Activated CD4-positive, alpha-beta T cell treated with anti-CD3 and anti-CD28 coated beads for 1 hour (primary cell): ENCODE data around the gene SLC23A2.
"Not testable (repeated sequence)": the region's sequence is repeated elsewhere in the genome, so short reads cannot be mapped to it uniquely, and the experiment has no call there.

ENCODE experiments used
- DNase-seq: peaks from one replicate; pipeline ENCODE4 v3.0.0-alpha.2; 2020

SLC23A2 gene

DNA sequence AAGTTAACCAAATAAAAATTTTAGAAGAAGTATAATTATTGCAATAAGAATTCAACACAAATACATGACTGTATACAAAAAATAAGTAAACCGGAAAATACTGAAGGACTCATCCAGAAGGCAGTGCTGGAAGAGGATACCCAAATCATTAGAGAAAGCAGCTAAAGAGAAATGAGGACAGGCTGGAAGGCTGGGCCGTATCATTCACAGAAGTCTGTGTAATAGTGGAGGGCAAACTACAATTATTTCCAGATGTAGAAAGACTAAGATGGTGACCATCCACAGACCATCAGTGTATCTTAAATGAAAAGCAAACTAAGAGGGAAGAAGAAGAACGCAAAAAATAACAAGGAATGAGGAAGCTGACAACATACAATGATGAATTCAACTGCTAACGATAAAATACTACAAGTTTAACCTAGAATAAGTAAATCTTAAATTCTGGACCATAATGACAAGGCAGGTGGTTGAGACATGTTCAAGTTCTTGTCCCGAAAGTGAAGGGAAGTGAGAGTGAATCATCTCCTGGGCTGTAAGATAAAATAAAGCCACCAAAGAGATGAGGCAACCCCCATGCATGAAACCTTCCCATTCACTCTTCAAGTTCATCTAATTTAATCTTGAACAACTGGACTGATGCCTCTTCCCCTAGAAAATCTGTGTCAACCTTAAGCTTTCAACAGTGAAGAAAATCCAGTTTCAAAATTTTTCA lies 71.5 kb downstream of the SLC23A2 start:
- no peak for DNase-seq

DNA sequence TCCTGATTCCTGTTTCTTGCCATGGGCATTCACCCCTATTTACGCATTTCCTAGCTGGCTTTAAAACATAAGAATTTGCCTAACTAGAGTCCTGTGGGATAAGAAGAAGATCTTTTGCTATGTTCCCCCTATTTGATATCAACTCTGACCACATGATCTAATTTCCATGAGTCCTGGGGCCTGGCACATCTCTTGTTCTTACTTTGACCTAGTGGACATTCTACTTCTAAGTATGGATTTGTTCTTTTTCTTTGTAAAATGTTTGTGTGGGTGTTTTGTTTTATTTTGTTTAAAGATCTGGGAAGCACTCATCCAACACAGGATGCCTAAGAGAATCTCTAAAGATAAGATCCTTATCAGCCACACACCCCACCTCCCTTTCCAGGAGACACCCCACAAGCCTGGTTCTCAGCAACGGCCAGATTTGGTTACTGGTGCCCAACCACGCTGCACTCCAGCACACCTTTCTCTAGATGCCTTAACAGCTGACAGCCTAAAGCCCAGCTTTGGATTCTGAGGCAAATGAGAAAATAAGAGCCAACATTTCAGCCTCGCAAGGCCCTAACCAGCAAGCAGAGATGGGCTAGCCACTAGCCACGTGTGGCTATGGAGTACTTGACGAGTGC lies 74.7 kb downstream of the SLC23A2 start:
- no peak for DNase-seq

DNA sequence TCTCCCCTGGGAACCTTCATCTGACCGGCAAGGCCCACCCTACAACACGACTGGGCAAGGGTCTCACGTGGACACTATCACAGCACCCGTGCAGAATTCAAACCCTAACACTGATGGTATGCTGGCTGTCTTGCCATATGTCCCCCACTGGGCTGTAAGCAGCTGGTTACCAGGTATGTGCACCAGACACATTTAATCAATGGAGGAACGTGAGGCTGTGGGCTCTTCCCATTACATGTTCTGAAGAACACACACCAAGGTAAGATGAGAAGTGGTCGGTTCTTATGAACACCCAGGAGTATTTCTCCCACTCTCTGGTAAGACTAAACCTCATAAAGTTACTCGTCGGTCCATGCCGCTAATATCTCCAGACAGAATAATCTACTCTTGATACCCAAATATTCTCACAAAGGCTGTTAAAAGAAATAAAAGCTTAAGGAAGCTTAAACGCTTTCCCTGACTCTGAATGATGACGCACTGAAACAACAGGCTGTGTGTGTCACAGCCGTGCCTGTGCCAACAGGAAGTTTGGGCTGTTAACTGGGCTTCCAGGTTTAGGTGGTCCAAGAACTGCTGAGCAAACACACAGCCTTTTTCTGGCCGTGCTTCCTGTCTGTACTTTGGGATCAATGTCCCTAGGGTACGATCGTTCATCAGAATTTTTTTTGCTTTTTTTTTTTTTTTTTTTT lies 75.3 kb downstream of the SLC23A2 start:
- DNase-seq = no peak

DNA sequence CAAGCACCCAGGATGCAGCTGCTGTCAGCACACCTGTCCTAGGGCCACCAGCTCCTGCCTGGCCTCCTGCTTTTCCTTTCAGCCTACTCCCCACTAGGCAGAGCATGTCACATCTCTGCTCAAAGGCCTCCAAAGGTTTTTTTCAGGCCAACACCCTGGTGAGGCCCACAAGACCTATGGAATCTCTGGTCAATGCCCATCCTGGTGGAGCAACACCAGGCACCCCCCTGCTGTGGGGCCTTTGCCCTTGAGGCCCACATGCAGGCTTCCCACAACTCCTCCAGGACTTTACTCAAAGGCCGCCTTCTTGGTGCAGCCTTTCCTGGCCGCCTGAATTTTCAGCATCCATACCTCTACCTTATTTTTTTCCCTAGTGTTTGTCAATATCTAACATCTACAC lies 76.9 kb downstream of the SLC23A2 start:
- no peak for DNase-seq

DNA sequence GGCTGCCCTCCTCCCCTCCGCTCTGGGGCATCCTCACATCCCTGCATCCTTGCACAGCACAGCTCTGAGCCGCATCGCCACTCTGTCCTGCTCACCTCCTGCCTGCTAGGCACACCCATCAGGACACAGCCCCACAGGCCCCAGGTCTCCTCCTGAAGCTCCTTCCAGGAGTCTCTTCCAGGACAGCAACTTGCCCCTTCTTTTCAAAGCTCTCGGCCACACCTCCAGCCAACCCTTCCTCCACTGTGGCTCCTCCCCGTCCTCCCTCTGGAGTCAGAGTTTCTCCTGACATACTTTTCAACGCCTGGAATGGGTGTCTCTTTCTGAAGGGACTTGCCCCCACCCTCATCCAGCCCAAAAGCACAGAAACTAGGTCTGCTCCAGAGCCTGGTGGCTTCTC lies 77.3 kb downstream of the SLC23A2 start:
- DNase-seq = no peak

DNA sequence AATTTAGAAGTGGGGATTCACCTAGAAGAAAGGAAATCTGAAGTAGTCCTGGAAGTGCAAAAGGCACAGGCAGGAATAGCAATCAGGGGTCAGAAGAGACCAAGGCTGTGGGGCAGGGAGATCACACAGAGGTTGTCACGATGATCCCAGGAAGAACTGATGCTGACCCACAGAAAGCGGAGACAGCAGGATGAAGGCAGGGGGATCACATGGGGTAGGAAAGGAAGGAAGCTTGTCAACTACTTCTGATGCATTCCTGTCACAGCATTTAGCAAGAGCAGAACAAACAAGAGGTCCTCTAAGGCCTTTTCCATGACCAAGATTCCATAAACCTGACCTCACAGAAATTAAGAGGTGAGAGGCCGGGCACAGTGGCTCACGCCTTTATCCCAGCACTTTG lies 79.1 kb downstream of the SLC23A2 start:
- DNase-seq = no peak

DNA sequence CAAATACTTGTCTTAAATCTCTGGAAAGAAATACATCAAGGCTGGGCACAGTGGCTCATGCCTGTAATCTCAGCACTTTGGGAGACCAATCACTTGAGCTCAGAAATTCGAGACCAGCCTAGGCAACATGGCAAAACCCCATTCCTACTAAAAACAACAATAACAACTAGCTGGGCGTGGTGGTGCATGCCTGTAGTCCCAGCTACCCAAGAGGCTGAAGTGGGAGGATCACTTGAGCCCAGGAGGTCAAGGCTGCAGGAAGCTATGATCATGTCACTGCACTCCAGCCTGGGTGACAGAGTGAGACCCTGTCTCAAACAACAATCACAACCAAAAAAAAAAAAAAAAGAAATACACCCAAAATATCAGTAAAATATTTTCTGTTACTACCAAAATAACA lies 80.0 kb downstream of the SLC23A2 start:
- DNase-seq = not testable (repeated sequence)

DNA sequence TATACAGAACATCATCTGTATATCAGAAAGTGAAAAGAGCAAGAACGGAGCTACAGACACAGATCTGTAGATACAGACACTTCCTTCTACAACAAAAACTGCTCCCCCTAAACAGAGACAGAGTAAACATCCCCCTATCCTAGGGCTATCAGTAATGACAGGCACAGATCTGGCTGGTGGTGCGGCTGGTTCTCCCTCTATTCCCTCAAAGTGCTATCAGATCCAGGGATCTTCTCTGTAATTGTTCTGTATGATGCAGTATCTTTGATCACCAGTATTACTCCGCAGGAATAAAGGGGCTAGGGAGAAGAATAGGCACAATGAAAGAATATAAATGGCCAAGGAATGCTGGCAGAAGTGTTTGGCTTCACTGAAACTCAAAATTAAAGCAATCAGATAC lies 80.7 kb downstream of the SLC23A2 start:
- DNase-seq = no peak

DNA sequence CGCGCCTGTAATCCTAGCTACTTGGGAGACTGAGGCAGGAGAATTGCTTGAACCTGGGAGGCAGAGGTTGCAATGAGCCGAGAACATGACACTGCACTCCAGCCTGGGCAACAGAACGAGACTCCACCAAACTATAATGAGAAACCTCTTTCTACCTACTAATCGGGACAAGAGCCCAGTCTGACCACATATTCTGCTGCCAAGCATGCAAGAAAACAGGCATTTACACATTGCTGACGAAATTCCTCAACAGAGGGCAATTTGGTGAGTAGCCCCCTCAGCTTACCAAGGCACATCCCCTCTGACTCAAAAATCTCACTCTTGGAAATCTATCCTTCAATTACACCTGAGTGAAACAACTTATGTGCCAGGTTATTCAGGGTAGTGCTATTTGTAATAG lies 81.2 kb downstream of the SLC23A2 start:
- DNase-seq = no peak

DNA sequence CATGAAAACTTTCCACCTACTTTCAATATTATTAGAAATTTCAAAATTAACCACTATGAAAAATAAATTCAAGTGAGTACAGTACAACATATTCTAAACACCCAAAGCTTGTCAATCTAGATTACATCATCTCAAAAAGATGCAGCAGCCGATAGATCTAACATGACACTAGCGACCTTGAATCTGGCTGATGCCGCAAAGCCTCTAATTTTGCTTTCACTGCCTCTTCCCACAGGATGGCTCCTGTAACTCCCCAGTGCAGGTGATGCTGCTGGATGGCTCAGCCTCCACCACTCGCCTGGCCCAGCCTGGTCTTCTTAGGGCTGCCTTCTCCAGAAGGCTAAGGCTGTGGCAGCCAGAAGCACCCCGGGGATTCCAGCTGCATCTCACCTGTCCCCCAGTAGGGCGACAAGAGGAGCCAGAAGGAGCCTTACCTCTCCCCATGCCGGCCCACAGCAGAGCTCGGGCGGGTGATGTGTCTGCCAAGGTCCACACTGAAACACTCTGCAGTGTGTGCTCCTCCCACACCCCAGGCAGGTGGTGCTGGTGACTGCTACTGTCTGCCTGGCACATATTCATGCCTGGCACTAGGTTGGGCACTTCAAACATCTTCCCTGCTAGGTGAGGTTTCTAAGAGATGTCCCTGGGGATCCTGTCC lies 82.1 kb downstream of the SLC23A2 start:
- DNase-seq = no peak

DNA sequence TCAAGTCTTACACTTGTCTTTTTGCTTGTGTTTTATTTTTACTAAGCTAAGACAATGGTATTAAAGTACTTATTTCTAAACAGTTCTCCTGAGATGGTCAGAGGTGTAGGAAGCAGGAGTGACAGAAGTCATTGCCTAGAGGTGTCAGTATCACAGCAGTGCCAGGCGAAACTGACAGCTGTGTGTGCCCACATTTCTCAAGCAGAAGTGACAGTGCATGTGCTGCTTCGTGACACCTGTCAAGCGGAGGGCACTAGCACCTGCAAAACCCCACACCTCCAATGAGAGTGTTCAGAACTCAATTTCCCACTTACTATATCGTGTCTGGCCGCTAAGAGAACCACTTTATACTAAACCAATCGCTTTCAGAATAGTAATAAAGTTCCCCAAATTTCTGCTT lies 82.8 kb downstream of the SLC23A2 start:
- DNase-seq = no peak

DNA sequence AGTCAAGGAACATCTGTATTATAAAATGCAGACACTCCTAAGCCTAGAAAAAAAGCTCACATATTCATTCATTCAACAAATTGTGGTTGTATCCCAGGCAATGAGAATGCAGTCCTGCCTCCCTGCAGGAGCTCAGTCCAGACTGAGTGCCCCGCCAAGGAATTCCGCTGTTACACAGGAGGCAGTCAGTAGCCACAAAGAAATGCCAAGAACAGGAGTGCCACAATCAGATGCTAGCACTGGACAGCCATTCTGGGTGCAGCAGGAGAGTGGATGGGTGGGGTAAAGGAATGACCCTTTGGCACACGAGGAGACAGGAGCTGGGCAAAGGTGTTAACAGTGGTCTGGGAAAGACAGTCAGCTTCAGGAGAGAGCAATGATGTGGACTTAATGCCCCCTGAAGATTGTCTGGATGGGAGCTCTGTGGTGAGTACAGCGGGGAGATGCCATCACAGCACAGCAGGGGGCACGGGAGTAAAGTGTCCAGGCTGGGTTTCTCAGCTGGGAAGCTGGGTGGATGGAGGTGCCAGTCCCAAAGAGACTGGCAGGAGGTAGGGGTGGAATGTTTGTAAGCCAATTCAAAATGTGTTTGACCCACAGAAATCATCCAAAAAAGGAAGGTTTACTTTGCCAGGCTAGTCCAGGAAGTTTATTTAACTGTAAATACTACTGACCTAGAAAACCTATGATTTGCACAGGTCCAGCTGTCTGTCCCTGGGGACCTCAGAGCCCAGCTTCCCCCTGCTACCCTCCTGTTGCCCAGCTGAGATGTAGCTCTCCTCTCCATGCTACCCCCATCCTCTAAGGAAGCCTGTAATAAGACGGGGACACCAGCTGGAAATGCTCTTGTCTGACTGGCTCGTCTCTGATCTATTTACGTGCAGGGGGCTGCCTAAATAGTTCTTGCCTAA lies 84.1 kb downstream of the SLC23A2 start:
- DNase-seq = no peak

DNA sequence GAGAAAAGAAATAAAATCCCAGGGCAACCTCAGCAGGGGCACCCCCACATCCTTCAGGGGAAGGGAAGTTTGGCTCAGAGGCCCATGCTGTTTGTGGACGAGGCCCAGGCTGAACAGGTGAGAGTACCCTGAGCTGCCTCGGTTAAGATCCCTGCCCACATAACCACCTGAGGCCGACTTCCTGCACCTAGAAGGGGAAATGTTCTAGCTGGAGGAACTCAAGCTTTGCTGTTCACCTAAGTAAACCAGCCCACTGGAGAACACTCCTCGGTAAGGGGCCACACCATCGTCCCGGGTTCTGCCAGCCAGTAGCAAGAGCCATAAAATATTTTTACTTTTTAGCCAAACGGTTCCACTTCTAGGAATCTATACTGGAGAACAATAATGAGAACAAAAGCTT lies 88.2 kb downstream of the SLC23A2 start:
- no peak for DNase-seq

DNA sequence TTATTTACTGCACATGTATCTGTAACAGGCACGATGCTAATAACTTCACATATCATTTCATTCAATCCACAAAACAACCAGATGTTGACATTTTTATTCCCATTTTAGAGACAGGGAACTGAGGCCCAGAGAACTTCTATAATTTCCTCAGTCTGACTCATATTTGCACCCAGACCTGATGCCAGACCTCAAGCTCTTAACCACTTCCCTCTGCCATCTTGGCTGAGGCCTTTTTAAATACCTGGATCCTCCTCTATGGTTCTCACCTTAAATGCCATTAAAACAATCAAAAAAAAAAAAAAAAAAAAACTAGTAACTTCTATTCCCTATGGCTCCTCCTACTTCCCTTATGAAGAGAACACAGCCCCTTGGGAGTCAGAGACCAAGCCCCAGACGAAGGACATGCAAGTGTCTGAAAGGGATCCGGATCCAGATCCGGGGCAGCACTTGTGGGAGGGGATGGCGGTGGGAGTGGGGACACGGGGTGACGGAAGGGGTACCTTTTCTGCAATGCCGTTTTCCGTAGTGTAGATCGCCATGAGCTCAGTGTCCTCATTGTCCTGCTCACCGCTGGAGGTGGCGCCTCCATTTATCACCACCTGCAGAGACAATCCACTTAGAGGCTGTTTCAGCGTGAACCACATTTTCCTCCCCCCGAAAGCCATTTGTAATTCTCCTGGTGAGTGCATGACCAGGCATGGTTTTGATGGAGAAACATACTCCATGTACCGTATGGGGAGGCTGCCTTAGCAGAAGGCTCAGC lies 88.7 kb downstream of the SLC23A2 start:
- no peak for DNase-seq

DNA sequence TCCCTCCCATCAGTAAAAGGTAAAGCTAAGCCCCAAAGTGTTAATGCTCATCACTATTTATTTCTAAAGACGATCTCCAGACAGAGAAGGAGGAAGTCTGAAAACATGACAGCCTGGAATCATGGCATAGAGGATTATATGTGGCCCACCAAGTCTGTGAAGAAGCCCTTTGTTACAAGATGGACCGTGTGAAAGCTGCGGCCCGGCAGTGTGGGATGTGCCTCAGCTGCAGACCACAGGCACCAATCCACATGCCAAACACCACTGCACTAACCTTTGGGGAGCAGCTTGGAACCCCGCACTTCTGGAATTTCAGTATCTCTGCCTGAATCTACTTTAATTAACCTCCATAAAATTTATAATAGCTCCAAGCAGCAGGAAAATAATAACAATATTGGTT lies 90.4 kb downstream of the SLC23A2 start:
- no peak for DNase-seq

DNA sequence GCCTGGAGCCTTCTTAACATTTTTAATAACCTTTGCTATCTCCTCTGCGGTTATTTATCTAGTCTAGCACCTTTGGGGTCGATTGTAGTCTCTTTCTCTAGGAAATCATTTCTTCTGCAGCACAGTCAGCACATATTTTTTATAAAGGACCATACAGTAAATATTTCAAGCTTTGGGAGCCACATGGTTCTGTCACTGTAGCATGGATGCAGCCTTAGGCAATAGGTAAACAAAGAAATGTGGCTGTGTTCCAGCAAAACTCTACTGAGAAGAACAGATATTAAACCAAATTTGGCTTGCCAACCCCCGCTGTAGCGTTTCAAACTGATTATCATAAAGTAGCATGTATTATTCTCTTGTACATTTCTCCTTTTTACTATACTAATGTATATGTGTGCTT lies 95.7 kb downstream of the SLC23A2 start:
- DNase-seq = no peak

DNA sequence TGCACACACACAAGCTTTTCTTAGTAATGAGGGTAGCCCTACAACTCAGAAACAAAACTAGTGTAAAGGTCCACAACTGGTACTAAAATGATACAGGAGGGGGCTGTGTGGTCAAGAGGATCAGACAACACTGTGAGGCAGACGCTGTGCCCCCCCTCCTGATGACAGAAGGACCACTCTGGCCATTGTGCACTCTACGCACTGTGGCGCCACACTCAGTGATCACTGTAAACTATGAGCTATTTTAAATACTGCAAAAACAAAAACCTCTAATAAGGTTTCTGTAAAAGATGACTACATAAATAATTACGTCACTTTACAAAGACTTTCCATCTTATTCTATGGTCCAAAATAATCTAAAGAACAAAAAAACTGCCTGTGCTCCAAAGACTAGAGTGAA lies 96.1 kb downstream of the SLC23A2 start:
- DNase-seq = no peak

DNA sequence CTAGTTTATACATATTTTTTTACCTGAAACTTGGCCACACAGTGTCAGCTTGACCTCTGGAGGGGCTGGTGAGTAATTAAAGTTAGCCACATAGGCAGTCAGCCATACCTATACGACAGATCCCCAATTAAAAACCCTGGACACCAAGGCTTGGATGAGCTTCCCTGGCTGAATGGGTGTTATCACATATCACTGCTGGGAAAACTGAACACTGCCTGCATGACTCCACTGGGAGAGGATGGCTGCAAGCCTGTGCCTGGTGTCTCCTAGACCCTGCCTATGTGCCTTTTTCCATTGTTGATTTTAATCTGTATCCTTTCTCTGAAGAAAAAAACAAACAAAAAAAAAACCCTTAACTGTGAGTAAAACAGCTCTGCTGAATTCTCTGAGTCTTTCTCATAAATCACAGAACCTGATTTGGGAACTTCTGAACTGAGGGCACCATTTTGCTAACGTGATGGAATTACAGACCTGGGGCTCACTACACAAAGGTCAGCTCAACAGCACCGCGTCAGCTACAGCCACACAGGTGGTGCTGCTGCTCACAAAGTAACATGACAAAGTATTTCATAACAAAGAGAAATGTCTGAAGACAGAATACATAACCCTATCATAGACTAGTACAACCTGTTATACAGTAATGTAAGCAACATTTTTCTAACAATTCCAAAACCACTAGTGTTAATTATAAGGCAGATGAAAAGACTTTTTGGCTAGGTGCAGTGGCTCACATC lies 97.0 kb downstream of the SLC23A2 start:
- no peak for DNase-seq

DNA sequence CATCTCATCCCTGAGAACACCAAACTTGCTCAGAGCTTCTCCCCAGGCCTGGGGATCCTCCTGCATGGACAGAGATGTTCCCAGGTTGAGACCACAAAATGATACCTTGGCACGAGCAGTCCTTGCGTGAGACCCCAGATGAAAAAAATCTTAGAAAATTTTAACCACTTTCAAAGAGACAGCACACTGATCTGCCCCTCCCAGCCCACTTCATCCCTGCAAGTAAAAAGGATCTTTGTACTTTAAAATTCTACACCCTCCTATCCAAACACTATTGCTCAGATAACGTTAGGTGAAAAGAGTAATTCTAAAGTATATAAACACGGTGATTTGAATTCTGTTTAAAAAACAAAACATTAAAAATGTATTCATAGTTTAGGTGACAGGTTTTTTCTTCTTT lies 98.5 kb downstream of the SLC23A2 start:
- DNase-seq = no peak

DNA sequence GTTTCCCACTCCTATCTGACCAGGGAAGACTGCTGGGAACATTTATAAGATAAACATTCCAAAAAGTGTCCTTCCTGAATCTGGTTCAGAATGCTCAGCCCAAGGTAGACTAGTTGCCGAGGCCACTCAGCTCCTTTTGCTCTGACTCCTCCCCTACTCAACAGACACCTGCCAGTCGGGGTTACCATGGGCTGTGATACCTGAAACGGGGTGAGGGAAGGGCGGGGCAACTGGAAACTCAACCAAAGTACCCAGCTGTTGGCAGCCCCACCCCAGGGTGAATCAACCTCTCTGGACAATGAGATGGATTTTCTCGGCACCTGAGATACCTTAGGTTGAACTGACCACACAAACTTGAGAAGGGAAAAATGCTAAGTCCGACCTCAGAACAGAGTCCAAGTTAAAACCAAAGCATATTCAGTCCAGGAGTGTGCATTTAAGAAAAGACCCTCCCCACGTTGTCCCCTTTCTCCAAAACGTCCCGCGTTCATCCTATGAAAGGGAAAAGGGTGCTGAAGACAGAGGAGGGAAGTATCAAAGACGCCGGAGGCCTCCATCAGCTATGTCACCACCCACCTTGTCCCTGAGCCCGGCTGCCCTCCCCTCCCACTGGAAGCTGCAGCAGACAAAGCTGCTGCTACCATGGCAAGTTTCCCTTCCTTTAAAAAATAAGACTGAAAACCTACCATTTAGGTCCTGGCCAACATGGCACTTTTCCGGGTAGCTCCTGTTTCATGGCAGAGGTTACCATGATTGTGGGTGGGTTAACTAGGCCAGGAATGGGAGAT lies 100.1 kb downstream of the SLC23A2 start:
- DNase-seq = no peak
